D721Med (cell line): ENCODE data around the gene ZBTB7B.
A peak's percentile ranks its signal among the peaks of the same experiment; 100 is the strongest.
"Not testable (repeated sequence)": the region's sequence is repeated elsewhere in the genome, so short reads cannot be mapped to it uniquely, and the experiment has no call there.

Experiments used
- DNase-seq: peaks from one replicate; pipeline ENCODE4 v3.0.0; 2011; ENCODE audit warnings: low spot score; ENCODE audit not compliant: insufficient read length
- FAIRE-seq: peaks from 2 replicates; lab custom pipeline; 2011; peaks lifted over from hg19 to GRCh38; lab: Jason Lieb, UNC
- CTCF ChIP-seq: IDR thresholded peaks from 2 replicates; pipeline ENCODE4 v1.5.1; 2012; ENCODE audit warnings: mild to moderate bottlenecking, control low read depth; ENCODE audit not compliant: insufficient read depth; ENCODE audit errors: missing control alignments

The ZBTB7B gene

GRCh38 chr1:154992721-154993571, 9.7 kb upstream of the ZBTB7B start:
- no peak for DNase-seq
- TF ChIP-seq CTCF, result peak; percentile 34
- FAIRE-seq, result no peak

- FAIRE-seq (no peak), DNase-seq (no peak)
- no peak for TF ChIP-seq CTCF
Measured at GRCh38 chr1:154993572-154994268, 8.9 kb upstream of the ZBTB7B start, which contains the start of gene LENEP. Gene LENEP, plus strand, starts transcription at chr1:154993586. Its CDS starts 22 bp downstream, at chr1:154993608.

- DNase-seq (no peak), FAIRE-seq (no peak)
- no peak for TF ChIP-seq CTCF
Measured at GRCh38 chr1:154994269-154994587, 8.4 kb upstream of the ZBTB7B start.

- FAIRE-seq, result no peak
- no peak for TF ChIP-seq CTCF
Measured at GRCh38 chr1:154994591-154994990, 8.0 kb upstream of the ZBTB7B start.

GRCh38 chr1:154995301-154995983, 7.2 kb upstream of the ZBTB7B start:
- peak; percentile 59 for TF ChIP-seq CTCF
- DNase-seq, FAIRE-seq: not testable (repeated sequence)

More at GRCh38 chr1:154994591-154994990, 8.0 kb upstream of the ZBTB7B start:
- DNase-seq, result no peak

- DNase-seq (no peak), FAIRE-seq (no peak)
- TF ChIP-seq CTCF, result no peak
Measured at GRCh38 chr1:154996966-154997701, 5.5 kb upstream of the ZBTB7B start.
